Measurements from ENCODE around the gene MLST8. TPM values are rescaled to one million over a fixed set of nuclear protein-coding genes. Genes with fewer than 3 reads are reported as not detected.
"Not testable (repeated sequence)": the region's sequence is repeated elsewhere in the genome, so short reads cannot be mapped to it uniquely, and the experiment has no call there.

The MLST8 gene
- polyA plus RNA-seq, 5 donors, result 32.3 to 48.6 (median 33.9) TPM

GRCh38 chr16:2188395-2188794 lies 16.9 kb upstream of the MLST8 start:
- no peak for DNase-seq

GRCh38 chr16:2189252-2189893 lies 15.9 kb upstream of the MLST8 start:
- DNase-seq, result no peak

GRCh38 chr16:2190002-2190658 lies 15.1 kb upstream of the MLST8 start:
- no peak for DNase-seq

GRCh38 chr16:2190659-2191445 lies 14.4 kb upstream of the MLST8 start:
- no peak for DNase-seq

GRCh38 chr16:2191446-2191706 lies 13.9 kb upstream of the MLST8 start:
- no peak for DNase-seq

- DNase-seq, result no peak
Measured at GRCh38 chr16:2194166-2194834, 11.0 kb upstream of the MLST8 start.

- DNase-seq, result no peak
Measured at GRCh38 chr16:2194852-2195321, 10.4 kb upstream of the MLST8 start.

- no peak for DNase-seq
Measured at GRCh38 chr16:2195322-2196161, 9.7 kb upstream of the MLST8 start.

- no peak for DNase-seq
Measured at GRCh38 chr16:2196162-2196980, 8.9 kb upstream of the MLST8 start, which contains the start of gene CASKIN1. Gene CASKIN1 (minus strand): TSS chr16:2196605. CDS start chr16:2196432, 173 bp downstream.

GRCh38 chr16:2196981-2197511 lies 8.2 kb upstream of the MLST8 start:
- no peak for DNase-seq

- no peak for DNase-seq
Measured at GRCh38 chr16:2197765-2198164, 7.5 kb upstream of the MLST8 start.

- no peak for DNase-seq
Measured at GRCh38 chr16:2198283-2198682, 7.0 kb upstream of the MLST8 start.

- DNase-seq, result no peak
Measured at GRCh38 chr16:2199095-2199494, 6.2 kb upstream of the MLST8 start.

- DNase-seq, result no peak
Measured at GRCh38 chr16:2199621-2200139, 5.6 kb upstream of the MLST8 start.

GRCh38 chr16:2200313-2200712 lies 4.9 kb upstream of the MLST8 start:
- DNase-seq, result no peak

GRCh38 chr16:2203119-2203688 lies 2.0 kb upstream of the MLST8 start:
- DNase-seq, result not testable (repeated sequence)

GRCh38 chr16:2204416-2205103 lies 694 bp upstream of the MLST8 start:
- no peak for DNase-seq

- no peak for DNase-seq
Measured at GRCh38 chr16:2205967-2206313, 686 bp downstream of the MLST8 start.

- DNase-seq, result no peak
Measured at GRCh38 chr16:2206420-2206779, 1.1 kb downstream of the MLST8 start.

Measured in right lung (tissue), 5 donors.